ENCODE measurements around the gene ACTR8.

DNA sequence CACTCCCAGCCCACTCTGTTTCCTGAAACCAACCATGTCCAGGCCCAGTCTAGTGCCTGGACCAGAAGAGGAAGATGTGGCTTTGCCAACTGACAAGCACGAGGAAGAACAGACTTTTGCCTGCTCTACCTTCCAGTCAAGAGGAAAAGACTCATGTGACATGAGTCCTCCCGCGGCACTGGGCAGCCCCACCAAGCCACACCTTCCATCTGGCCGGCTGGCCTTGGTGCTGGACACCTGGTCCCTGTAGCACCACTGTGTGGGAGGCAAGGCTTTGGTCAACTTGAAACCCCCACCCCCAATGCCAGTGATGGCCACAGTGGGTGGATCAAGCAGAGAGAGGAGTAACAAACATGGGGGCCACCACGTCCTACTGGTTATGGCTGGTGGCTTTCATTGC, 48.3 kb downstream of the ACTR8 start:
- TF ChIP-seq, protein P1, sequence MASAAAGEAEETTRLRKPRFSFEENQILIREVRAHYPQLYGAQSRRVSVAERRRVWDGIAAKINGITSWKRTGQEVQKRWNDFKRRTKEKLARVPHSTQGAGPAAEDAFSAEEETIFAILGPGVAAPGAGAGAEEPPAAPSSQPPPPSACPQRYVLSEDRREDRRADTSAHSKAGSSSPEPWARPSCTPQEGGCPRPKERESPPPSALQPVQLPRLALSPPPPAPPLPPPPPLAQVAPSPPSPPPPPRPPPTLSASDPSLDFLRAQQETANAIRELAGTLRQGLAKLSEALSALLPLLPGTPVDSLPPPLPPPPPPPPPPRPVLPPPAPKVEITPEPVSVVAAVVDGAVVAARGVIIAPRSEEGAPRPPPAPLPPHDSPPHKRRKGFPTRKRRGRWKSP (CRISPR knock-in tag; IDR thresholded peaks at IDR 0.05), result no peak
- TF ChIP-seq ELF1 (CRISPR knock-in tag; IDR thresholded peaks at IDR 0.05) (no peak), SETDB1 (CRISPR knock-in tag; IDR thresholded peaks at IDR 0.05; ENCODE audit: borderline replicate concordance) (no peak), GLI4 (CRISPR knock-in tag; IDR thresholded peaks at IDR 0.05; ENCODE audit: borderline replicate concordance) (no peak), FOXA1 (IDR thresholded peaks at IDR 0.05) (no peak), FOXA1 (CRISPR knock-in tag; IDR thresholded peaks at IDR 0.05) (no peak), JUND (CRISPR knock-in tag; IDR thresholded peaks at IDR 0.05) (no peak), POLR2A (IDR thresholded peaks at IDR 0.05; ENCODE audit: insufficient read depth in 1 of 2, low read depth in 2 of 2, low read length in 2 of 2) (no peak; a peak in 1 of 4 replicates), NONO (IDR thresholded peaks at IDR 0.05) (no peak), NONO (CRISPR knock-in tag; conservative IDR thresholded peaks at IDR 0.05) (0 out of 2 replicates have a peak, but pooled peaks have one; percentile 14), YY1 (IDR thresholded peaks at IDR 0.05; ENCODE audit: insufficient read depth, insufficient replicate concordance, low read depth, low read length) (no peak), POLR2AphosphoS5 (IDR thresholded peaks at IDR 0.05; ENCODE audit: low read depth, low read length) (no peak)
- TF ChIP-seq, protein P2, sequence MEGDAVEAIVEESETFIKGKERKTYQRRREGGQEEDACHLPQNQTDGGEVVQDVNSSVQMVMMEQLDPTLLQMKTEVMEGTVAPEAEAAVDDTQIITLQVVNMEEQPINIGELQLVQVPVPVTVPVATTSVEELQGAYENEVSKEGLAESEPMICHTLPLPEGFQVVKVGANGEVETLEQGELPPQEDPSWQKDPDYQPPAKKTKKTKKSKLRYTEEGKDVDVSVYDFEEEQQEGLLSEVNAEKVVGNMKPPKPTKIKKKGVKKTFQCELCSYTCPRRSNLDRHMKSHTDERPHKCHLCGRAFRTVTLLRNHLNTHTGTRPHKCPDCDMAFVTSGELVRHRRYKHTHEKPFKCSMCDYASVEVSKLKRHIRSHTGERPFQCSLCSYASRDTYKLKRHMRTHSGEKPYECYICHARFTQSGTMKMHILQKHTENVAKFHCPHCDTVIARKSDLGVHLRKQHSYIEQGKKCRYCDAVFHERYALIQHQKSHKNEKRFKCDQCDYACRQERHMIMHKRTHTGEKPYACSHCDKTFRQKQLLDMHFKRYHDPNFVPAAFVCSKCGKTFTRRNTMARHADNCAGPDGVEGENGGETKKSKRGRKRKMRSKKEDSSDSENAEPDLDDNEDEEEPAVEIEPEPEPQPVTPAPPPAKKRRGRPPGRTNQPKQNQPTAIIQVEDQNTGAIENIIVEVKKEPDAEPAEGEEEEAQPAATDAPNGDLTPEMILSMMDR (CRISPR knock-in tag; IDR thresholded peaks at IDR 0.05), result no peak

Measured in HepG2 (cell line).